GM21619 (cell line): ENCODE data around the gene SHCBP1L.
"Not testable (repeated sequence)": the region's sequence is repeated elsewhere in the genome, so short reads cannot be mapped to it uniquely, and the experiment has no call there.

Experiments
- ATAC-seq: cut with Tn5 transposase; IDR thresholded peaks from one replicate; pipeline ENCODE4 v1.9.1; 2021; ENCODE audit not compliant: unreplicated experiment

The SHCBP1L gene

GRCh38 chr1:182965861-182966260 is 12.9 kb upstream of the SHCBP1L start:
- no peak for ATAC-seq

GRCh38 chr1:182965096-182965495 is 12.1 kb upstream of the SHCBP1L start:
- no peak for ATAC-seq

DNA sequence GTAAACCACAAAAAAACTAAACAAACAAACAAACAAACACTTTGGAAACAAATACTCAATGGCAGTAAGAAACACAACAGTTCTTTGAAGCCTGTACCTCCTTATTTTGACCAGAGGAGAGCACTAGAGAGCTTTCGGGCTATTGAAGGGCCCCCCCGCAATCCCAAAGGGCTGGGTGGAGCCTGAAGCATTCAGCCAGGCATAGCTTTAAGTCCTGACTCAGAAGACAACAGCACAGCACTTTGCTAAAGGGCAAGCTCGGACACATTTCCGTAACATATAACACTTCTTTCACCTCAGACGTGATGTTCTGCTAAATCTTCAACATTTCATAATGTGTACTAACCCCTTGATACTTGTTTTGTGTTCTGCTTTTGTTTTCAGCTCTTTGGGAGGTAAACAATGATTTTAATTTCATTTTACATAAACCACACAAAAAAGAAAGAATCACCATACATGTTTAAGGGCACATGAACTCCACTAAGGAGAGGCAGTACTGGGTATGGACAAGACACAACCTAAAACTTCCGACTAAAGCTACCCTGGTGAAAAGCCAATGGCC is 9.7 kb upstream of the SHCBP1L start:
- ATAC-seq = peak; percentile 98

DNA sequence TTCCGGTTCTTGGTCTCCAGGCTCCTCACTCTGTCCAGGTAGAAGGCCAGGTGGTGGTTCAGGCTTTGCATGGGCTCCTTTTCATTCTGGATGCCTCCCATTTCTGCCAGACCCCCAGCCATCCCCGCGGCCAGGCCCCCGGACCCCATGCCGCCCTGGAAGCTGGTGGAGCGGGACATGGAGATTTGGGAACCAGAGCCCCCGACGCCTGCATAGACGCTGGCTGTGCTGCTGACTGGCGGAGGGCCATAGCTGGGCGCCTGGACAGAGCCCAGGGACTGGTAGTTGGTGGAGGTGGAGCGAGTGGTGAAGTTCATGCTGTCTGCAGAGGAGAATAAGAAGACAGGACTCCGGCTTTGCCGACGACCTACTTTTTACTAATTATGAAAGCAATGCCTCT is 7.1 kb upstream of the SHCBP1L start:
- ATAC-seq = no peak

GRCh38 chr1:182957902-182958395 is 5.0 kb upstream of the SHCBP1L start:
- ATAC-seq = no peak

GRCh38 chr1:182956708-182957365 is 3.9 kb upstream of the SHCBP1L start:
- ATAC-seq = no peak

DNA sequence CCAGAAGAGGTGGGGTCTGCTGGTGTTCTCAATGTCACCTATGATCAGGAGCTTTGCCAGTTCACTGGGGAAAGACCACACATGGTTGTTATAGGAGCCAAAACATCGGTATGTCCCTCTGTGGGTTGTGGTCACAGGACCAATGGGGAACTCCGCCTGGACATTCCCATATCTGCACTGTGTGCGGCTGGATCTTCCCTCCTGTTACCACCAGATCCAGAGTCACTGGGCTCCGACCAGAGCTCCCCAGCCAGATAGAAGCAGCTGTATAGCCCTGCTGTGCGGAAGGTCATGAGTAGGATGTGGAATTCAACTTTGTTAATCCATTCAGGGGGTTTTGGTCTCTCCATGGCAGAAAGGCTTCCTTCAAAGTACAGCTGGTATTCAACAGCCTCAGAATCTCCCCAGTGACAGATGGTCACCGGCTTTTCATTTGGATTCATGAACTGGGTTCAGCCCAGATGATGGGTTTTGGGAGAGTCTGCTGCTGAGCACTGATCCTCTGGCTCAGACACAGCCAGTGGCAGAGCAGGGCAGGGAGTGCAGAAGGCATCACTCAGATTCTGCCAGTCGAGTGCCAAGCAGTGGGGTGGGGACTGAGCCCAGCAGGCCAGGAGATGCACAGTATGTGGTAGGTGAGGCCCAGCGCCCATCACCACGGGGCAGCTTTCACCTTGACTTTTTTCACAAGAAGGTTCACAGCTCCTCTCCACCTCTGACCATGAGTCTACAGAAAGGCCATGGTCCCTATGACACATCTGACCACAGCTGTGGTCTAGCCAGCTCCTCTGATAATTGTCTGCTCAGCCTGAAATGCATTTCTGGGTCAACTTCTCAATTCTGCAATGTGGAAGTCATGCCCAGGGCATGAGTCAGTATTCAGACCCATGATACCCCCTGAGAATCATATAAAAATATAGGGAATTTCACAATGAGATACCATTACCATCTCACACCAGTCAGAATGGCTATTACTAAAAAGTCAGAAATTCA is 2.9 kb upstream of the SHCBP1L start:
- ATAC-seq = no peak

DNA sequence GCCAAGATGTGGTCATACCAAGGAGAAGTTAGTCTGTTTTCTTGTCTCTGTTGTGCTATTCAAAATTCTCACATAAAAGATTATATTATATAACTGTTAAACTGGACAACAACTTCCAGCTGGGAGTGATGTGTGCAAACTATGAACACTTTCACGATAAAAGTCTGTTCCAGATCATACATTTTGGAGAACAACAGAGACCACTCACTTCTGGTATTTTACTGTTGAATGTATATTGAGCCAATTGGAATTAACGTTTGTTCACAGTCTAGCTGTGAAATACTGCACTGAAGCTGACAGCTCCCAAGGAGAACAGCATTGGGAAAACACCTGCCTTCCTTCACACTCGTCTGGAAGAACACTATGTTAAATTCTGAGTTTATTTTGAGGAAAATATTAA is 860 bp upstream of the SHCBP1L start:
- ATAC-seq = no peak

DNA sequence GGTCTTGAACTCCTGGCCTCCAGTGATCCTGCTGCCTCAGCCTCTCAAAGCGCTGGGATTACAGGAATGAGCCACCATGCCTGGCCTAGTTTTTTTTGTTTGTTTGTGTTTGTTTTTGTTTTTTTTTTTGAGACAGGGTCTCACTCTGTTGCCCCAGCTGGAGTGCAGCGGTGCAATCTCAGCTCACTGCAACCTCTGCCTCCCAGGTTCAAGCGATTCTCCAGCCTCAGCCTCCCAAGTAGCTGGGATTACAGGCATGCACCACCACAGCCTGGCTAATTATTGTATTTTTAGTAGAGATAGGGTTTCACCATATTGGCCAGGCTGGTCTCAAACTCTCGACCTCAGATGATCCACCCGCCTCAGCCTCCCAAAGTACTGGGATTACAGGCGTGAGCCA is 9.6 kb downstream of the SHCBP1L start:
- ATAC-seq = not testable (repeated sequence)

- ATAC-seq = not testable (repeated sequence)
Observed at GRCh38 chr1:182942145-182942544, 10.8 kb downstream of the SHCBP1L start.

- ATAC-seq = no peak
Observed at GRCh38 chr1:182939413-182939812, 13.6 kb downstream of the SHCBP1L start.

GRCh38 chr1:182935716-182936115 is 17.2 kb downstream of the SHCBP1L start:
- no peak for ATAC-seq

- ATAC-seq = no peak
Observed at GRCh38 chr1:182930985-182931384, 22.0 kb downstream of the SHCBP1L start.

DNA sequence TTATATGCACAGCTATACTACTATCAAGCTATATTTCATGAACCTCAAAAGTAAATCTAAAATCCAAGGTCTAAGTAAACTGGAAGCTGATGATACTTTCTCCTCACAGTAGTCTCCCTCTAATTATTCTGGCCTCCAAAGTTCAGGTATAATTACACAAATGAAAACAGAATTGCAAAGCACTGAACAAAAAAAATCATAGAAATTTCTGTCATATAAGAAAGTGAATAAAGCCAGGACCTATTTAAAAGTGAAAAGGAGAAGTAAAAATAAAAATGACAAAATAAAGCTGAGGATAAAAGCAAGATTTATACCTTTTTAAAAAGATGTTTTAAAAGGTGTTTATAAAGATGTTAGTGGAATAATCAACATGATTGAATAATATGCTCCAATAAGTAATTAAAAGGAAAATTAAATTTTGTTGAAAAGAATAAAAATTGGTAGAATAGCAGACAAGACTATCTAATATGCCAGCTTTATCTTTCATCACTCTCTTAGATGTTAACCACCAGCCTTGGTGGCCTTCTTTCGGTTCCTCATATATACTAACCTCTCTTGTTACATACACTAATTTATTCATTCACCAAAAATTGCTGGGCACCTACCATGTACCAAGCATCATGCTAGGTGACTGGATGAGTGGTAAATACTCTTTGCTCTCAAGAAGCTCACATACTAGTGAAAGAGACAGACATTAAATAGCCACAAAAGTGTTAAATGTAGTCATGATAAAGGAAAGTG is 25.1 kb downstream of the SHCBP1L start:
- no peak for ATAC-seq

DNA sequence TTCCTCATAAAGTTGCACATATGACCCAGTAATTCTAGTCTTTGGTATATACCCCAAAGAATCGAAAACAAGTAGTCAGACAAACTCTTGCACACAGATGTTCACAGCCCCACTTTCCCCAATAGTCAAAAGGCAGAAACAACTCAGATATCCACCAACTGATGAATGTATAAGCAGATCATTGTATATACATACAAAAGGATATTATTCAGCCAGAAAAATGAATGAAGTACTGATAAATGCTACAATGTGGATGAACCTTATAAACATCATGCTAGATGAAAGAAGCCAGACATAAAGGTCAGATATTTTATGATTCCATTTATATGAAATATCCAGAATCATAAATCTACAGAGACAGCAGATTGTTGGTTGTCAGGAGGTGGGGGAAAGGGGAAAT is 27.3 kb downstream of the SHCBP1L start:
- ATAC-seq = no peak

DNA sequence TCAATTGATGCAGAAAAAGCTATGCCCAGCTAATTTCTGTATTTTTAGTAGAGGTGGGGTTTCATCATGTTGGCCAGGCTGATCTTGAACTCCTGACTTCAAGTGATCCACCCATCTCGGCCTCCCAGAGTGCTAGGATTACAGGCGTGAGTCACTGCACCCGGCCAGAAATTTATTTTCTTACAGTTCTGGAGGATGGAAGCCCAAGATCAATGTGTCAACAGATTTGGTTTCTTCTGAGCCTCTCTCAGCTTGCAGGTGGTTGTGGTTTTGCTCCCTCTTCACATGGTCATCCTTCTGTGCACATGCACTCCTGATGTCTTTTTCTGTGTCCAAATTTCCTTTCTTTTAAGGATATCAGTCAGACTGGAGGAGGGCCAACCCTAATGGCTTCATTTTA is 35.6 kb downstream of the SHCBP1L start:
- no peak for ATAC-seq

DNA sequence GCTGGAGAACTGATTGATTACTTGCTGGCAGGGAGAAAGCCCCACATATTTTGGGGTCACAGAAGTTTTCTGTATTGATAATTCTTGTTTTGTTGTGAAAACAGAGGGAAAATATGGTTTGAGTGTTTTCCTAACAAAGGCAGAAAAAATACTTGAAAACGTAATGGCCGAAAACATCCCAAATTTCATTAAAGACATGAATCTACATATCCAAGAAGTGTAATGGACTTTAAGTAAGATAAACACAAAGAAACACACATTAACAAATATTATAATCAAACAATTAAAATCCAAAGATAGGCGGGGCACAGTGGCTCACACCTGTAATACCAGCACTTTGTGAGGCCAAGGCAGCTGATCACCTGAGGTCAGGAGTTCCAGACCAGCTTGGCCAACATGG is 39.6 kb downstream of the SHCBP1L start:
- ATAC-seq = no peak

GRCh38 chr1:182910143-182910542 is 42.8 kb downstream of the SHCBP1L start:
- ATAC-seq = no peak

DNA sequence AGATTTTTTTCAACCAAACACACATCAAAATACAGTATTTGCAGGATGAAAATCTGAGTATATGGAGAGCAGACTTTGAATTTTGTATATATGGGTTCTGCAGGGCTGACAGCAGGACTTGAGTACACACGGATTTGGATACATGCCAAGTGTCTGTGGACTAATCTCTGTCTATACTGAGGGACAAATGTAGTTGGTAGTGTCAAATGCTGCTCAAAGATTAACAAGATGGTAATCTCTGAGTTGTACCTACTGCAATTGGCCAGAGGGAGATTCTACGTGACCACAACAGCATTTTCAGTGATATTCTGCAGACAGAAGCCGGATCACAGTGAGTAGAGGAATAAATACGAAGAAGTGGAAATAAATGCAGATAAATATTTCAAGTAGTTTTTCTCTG is 43.4 kb downstream of the SHCBP1L start:
- ATAC-seq = no peak

DNA sequence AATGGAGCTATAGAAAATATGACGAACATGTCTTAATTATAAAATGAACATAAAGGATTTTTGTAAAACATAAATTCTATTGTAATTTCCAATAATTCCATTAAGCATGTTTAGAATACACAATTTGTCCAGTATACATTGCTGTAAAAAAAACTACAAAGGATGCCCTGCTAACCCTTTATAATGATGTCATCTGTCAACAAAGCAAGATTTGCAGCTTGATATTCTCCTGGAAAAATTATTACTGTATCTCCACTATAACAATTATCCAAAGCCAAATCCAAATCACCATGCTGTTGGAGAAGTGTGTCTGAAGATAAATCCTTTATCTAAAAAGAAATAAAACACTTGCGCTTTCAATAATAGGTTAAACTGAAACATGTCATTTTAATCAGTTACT is 47.6 kb downstream of the SHCBP1L start:
- ATAC-seq = no peak

DNA sequence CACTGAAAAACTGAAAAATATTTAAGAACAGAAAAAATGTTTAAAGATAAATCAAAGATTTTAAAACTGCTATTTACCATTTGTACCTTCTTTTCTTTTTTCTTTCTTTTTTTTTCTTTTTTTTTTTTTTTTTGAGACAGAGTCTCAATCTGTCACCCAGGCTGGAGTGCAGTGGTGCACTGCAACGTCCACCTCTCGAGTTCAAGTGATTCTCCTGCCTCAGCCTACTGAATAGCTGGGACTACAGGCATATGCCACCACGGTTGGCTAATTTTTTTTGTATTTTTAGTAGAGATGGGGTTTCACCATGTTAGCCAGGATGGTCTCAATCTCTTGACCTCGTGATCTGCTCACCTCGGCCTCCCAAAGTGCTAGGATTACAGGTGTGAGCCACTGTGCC is 51.0 kb downstream of the SHCBP1L start:
- ATAC-seq = not testable (repeated sequence)
